HG03097 (cell line): ENCODE measurements around the gene MAP1LC3C.

Source experiments
- ATAC-seq: cut with Tn5 transposase; IDR thresholded peaks from one replicate; pipeline ENCODE4 v1.9.1; 2021; ENCODE audit not compliant: unreplicated experiment, low FRiP score

The MAP1LC3C gene

GRCh38 chr1:241999026-241999425, at the start of gene MAP1LC3C:
Gene MAP1LC3C (minus strand): TSS chr1:241999098. CDS start chr1:241999008, 90 bp downstream.
- no peak for ATAC-seq

GRCh38 chr1:242043165-242043564, 44.3 kb upstream of the MAP1LC3C start:
- ATAC-seq = no peak

- ATAC-seq = no peak
These were observed 35.5 kb upstream of the MAP1LC3C start for GRCh38 chr1:242034392-242034791.

GRCh38 chr1:242033447-242033846, 34.5 kb upstream of the MAP1LC3C start:
- no peak for ATAC-seq

- no peak for ATAC-seq
These were observed 31.2 kb upstream of the MAP1LC3C start for GRCh38 chr1:242030071-242030470.

GRCh38 chr1:242025681-242026080, 26.8 kb upstream of the MAP1LC3C start:
- no peak for ATAC-seq

GRCh38 chr1:242023805-242024204, 24.9 kb upstream of the MAP1LC3C start:
- ATAC-seq = no peak

- no peak for ATAC-seq
These were observed 20.1 kb upstream of the MAP1LC3C start for GRCh38 chr1:242019018-242019417.

GRCh38 chr1:242017580-242018233, 18.8 kb upstream of the MAP1LC3C start:
- no peak for ATAC-seq

- ATAC-seq = no peak
These were observed 17.6 kb upstream of the MAP1LC3C start for GRCh38 chr1:242016479-242016878.

GRCh38 chr1:242011894-242012660, 13.2 kb upstream of the MAP1LC3C start:
- no peak for ATAC-seq

GRCh38 chr1:242008826-242009495, 10.1 kb upstream of the MAP1LC3C start:
- no peak for ATAC-seq

GRCh38 chr1:242006976-242007375, 8.1 kb upstream of the MAP1LC3C start:
- ATAC-seq = no peak

GRCh38 chr1:242005866-242006535, 7.1 kb upstream of the MAP1LC3C start:
- no peak for ATAC-seq

GRCh38 chr1:242004751-242005495, 6.0 kb upstream of the MAP1LC3C start:
- ATAC-seq = no peak

- no peak for ATAC-seq
These were observed 3.6 kb upstream of the MAP1LC3C start for GRCh38 chr1:242002510-242002909.

- no peak for ATAC-seq
These were observed 3.2 kb upstream of the MAP1LC3C start for GRCh38 chr1:242002072-242002471.

- no peak for ATAC-seq
These were observed 1.5 kb upstream of the MAP1LC3C start for GRCh38 chr1:242000434-242000833.

- peak; percentile 88 for ATAC-seq
These were observed 431 bp downstream of the MAP1LC3C start for GRCh38 chr1:241998412-241998921.

- no peak for ATAC-seq
These were observed 1.4 kb downstream of the MAP1LC3C start for GRCh38 chr1:241997401-241997998.
